Upper lobe of left lung (tissue), 4 donors: Measurements from ENCODE around the gene RPIA.

Experiments used
- CTCF ChIP-seq, 6 experiments: fragments of 450-650 bp in 4 of 6; fragments of 200-600 bp in 2 of 6; sonication (generic) in 2 of 6; IDR thresholded peaks; one replicate each; pipeline ENCODE4 v1.5.1; 2016 to 2019; ENCODE audit warnings: antibody characterized with exemption in 6 of 6
- POLR2A ChIP-seq, 4 donors: fragments of 450-650 bp; IDR thresholded peaks; one replicate each; pipeline ENCODE4 v1.5.1; 2016 to 2017; ENCODE audit warnings: antibody characterized with exemption in 4 of 4, mild to moderate bottlenecking in 2 of 4

- TF ChIP-seq CTCF (IDR thresholded peaks at IDR 0.05) (no peak), POLR2A (IDR thresholded peaks at IDR 0.05) (no peak)
Observed at GRCh38 chr2:88696611-88697010, 5.1 kb downstream of the RPIA start.
